MCF 10A (cell line): Measurements from ENCODE around the gene DGCR8. TPM values are rescaled to one million over a fixed set of nuclear protein-coding genes. Genes with fewer than 3 reads are reported as not detected.

Experiments used
- BruUV-seq: library from RNA; stranded (reverse); fragments of 400-500 nt; replicated peaks from 2 replicates; lab custom pipeline; 2021; lab: Mats Ljungman, UMichigan
- CTCF ChIA-PET: fragments of 300-600 bp; sonication (Branson Sonifier 250); formaldehyde crosslinking; extraction: SDS; loops from one replicate; lab custom pipeline; 2021; ENCODE audit warnings: antibody characterized with exemption, inconsistent platforms; lab: Yijun Ruan, JAX
- POLR2A ChIA-PET: fragments of 300-600, 350-650 bp; sonication (Branson Sonifier 250); formaldehyde crosslinking; extraction: SDS; loops from one replicate; lab custom pipeline; 2020; ENCODE audit warnings: antibody characterized with exemption, inconsistent platforms; lab: Yijun Ruan, JAX
- DNase-seq: peaks from one replicate; pipeline ENCODE4 v3.0.0-alpha.2; 2018; ENCODE audit not compliant: unreplicated experiment
- H3K27ac Mint-ChIP-seq: one replicate; pipeline ENCODE4 v1.8.0; 2022; ENCODE audit warnings: mild to moderate bottlenecking, low read depth, mixed read lengths; ENCODE audit not compliant: unreplicated experiment
- H3K27me3 Mint-ChIP-seq: one replicate; pipeline ENCODE4 v1.8.0; 2022; ENCODE audit warnings: mixed read lengths; ENCODE audit not compliant: insufficient read depth, unreplicated experiment
- H3K36me3 Mint-ChIP-seq: one replicate; pipeline ENCODE4 v1.8.0; 2022; ENCODE audit warnings: mild to moderate bottlenecking, moderate library complexity, mixed read lengths; ENCODE audit not compliant: insufficient read depth, unreplicated experiment
- H3K4me1 Mint-ChIP-seq: one replicate; pipeline ENCODE4 v1.8.0; 2022; ENCODE audit warnings: mixed read lengths; ENCODE audit not compliant: insufficient read depth, unreplicated experiment
- H3K4me3 Mint-ChIP-seq: one replicate; pipeline ENCODE4 v1.8.0; 2022; ENCODE audit warnings: mild to moderate bottlenecking, moderate library complexity, mixed read lengths; ENCODE audit not compliant: unreplicated experiment
- H3K9me3 Mint-ChIP-seq: one replicate; pipeline ENCODE4 v1.8.0; 2022; ENCODE audit warnings: mixed read lengths; ENCODE audit not compliant: unreplicated experiment
- CTCF ChIP-seq: fragments of 200-600 bp; IDR thresholded peaks from one replicate; pipeline ENCODE4 v1.8.0; 2022; ENCODE audit warnings: antibody characterized with exemption, mild to moderate bottlenecking; ENCODE audit not compliant: unreplicated experiment
- intact Hi-C: fragments of 100-400 bp; cut with micrococcal nuclease; formaldehyde crosslinking; loops from 2 replicates; pipeline ENCODE4 v1.14.1; 2022
- total RNA-seq: library from RNA; stranded (reverse); gene quantifications from 2 replicates; pipeline ENCODE4 v1.2.3, GENCODE V29; 2022

Gene DGCR8
- total RNA-seq, 1 experiment from 2014 or later: 40.8 TPM

GRCh38 chr22:20089226-20089976, 9.4 kb downstream of the DGCR8 start:
- no peak for DNase-seq
- ChIA-PET POLR2A (no interaction called here), CTCF (interaction anchor here (0.5 to 0.7 kb wide), 3 partner anchors 97 to 777 kb away, joined by 3 read pairs; no protein-coding TSS in a partner anchor)
- H3K4me1 Mint-ChIP-seq: peaks cover 14% of the 10 kb centered on the region
- no peak overlapping the region for H3K4me3 Mint-ChIP-seq
- no TSS peak for BruUV-seq
- no peak overlapping the region for H3K27ac Mint-ChIP-seq
- intact Hi-C loops: no loop called here
- no peaks in the 10 kb centered on the region for H3K9me3 Mint-ChIP-seq
- no peaks in the 10 kb centered on the region for H3K27me3 Mint-ChIP-seq
- no peak for TF ChIP-seq CTCF
- H3K36me3 Mint-ChIP-seq: peaks cover 94% of the 10 kb centered on the region

DNA sequence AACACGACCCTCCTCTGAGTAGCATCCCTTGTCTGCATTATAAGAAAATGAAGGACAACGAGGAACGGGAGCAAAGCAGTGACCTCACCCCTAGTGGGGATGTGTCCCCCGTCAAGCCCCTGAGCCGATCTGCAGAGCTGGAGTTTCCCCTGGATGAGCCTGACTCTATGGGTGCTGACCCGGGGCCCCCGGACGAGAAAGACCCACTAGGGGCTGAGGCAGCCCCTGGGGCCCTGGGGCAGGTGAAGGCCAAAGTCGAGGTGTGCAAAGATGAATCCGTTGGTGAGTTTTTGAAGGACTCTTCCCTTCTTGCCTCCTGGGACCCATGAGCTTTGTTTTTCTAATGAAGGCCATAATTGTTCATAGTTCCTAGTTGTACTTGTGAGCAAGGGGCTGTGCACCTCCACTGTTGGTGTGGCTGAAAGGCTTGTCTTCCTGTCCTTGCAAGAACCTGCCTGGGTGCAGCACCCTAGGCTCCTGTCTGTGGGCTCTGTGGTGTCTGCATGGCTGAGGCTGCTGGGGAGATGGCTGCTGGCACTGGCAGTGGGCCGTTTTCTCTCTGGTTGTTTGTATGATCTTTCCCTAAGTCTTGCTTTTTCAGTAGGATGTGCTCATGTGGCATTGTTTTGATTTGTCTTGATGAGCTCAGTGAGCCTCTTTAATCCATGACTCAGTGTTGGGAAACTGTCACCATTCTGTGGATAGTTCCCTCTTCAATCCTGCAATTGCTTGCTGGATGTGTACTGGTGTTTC, 10.1 kb downstream of the DGCR8 start:
- no peak for DNase-seq
- BruUV-seq: no TSS peak
- intact Hi-C loops: no loop called here
- H3K4me1 Mint-ChIP-seq: peaks cover 7% of the 10 kb centered on the region
- H3K27me3 Mint-ChIP-seq: no peaks in the 10 kb centered on the region
- no peaks in the 10 kb centered on the region for H3K9me3 Mint-ChIP-seq
- H3K27ac Mint-ChIP-seq: no peak overlapping the region
- H3K36me3 Mint-ChIP-seq: peaks cover 88% of the 10 kb centered on the region
- H3K4me3 Mint-ChIP-seq: no peak overlapping the region
- no peak for TF ChIP-seq CTCF
- POLR2A ChIA-PET: no interaction called here
- CTCF ChIA-PET: no interaction called here

GRCh38 chr22:20090730-20091240, 10.7 kb downstream of the DGCR8 start:
- no peaks in the 10 kb centered on the region for H3K9me3 Mint-ChIP-seq
- CTCF ChIA-PET: interaction anchor here (0.7 kb wide), 2 partner anchors 9 to 137 kb away, joined by 3 read pairs; no protein-coding TSS in a partner anchor
- no peak for TF ChIP-seq CTCF
- DNase-seq: no peak
- intact Hi-C loops: no loop called here
- POLR2A ChIA-PET: no interaction called here
- no peaks in the 10 kb centered on the region for H3K27me3 Mint-ChIP-seq
- H3K36me3 Mint-ChIP-seq: peaks cover 88% of the 10 kb centered on the region
- no peak overlapping the region for H3K27ac Mint-ChIP-seq
- H3K4me3 Mint-ChIP-seq: no peak overlapping the region
- peaks cover 6% of the 10 kb centered on the region for H3K4me1 Mint-ChIP-seq
- no TSS peak for BruUV-seq
